ENCODE measurements around the gene CCDC15.
"Not testable (repeated sequence)": the region's sequence is repeated elsewhere in the genome, so short reads cannot be mapped to it uniquely, and the experiment has no call there.

CCDC15 gene

DNA sequence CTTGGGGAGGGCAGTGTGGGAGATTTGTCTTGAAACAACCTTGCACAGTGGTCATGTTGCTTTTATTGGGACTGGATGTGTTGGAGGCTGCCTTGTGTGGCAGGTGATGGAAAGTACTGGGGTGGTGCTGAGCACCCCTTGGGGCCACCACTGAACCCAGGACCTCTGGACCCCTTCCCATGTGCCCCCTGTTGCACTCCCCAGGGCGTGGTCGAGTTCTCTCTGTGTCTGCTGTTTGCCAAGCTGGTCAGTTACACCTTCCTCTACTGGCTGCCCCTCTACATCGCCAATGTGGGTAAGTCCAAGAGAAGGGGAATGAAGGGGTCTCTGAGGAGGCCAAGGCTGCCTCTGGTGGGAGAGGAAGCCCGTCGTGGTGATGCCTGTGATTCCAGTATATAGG lies 128.0 kb downstream of the CCDC15 start:
- no peak for DNase-seq (ENCODE audit: low read depth)

DNA sequence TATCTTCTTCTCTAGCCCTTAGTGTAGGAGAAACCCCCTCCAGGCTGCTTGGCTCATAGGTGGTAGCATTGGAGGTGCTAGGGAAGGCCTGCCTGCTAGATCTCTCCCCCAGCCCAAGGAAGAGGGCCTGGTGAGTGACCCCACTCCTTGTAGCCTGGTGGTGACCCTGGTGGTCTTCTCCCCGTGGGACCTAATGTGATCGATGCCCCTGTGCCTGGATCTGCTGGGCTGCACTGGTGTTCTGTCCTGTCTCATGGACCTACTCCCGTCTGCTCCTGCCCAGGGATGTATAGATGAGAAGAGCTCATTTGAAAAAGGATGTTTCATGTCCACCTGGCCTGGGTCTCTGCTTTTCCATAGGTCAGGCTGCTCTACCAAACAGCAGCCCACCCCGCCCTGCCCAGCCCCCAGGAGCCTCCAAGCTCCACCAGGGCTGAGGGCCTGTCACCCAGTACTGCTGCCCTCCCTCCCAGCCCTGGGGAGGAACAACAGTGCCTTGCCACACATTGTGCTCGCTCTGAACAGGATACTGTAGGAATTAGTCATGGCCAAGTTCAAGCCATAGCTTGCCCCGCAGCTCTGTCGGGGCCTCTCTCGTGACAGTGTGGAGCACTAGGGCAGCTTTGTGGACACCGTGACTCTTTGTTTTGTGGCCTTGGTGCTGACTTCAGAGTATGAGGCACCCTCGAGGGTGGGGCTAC lies 128.8 kb downstream of the CCDC15 start:
- DNase-seq (ENCODE audit: low read depth): peak; percentile 79

DNA sequence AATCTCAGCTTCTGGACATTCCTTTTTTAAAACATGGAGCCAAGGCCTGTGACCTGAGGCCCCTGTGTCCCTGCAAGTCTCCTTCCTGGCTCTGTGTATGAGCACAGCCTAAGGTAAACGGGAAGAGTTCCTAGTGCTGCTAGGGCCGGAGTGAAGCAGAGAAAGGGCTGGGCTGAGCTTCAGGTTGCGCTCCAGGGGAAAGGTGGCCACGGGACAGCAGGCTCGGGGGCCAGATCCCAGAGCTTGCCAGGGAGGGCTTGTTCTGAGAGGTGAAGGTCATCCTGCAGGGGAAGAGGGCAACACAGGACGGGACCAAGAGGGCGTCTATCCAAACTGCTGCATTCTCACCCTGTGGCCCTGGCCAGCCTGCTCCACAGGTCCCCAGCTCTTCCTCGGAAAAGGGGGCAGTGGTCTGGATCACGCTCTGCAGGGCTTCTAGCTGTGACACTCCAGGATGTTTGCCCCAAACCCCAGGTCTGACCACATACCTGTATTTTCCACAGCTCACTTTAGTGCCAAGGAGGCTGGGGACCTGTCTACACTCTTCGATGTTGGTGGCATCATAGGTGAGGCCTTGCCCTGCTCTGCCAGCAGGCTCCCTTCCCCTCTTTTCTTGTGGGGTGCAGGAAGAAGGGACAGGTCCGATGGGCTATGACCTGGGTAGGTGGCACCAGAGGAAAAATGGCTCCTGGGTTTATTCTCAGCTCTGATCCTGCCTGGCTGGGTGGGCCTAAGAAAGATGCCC lies 129.5 kb downstream of the CCDC15 start:
- DNase-seq (ENCODE audit: low read depth): no peak

DNA sequence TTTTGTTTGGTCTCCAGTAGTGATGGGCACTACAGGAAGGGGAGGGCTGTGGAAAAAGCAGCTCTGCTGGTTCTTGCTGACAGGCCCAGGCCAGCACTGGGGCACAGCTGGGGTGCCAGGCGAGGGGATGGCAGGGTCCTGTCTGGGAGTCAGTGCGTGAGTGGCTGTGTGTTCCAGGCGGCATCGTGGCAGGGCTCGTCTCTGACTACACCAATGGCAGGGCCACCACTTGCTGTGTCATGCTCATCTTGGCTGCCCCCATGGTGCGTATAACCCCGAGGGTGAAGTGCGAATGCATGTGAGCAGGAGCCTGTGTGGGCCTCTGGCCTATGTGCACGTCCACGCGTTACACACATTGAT lies 130.0 kb downstream of the CCDC15 start:
- DNase-seq (ENCODE audit: low read depth): no peak

DNA sequence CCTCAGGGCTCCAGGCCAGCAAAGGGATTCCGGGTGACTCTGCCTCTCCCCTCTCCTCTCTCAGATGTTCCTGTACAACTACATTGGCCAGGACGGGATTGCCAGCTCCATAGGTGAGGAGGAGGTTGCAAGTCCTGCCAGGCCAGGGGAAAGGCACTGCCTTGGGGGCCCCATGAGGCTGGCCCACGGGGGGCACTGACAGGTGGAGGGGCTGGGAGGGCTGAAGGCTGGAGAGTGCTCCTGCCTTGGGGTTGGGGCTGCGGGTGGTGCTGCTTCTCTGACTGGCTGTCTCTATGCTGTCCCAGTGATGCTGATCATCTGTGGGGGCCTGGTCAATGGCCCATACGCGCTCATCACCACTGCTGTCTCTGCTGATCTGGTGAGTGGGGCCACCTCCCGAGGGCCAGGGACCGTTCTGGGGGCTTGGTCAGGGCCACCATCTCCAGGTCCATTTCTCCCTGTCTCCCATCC lies 130.8 kb downstream of the CCDC15 start:
- DNase-seq (ENCODE audit: low read depth): no peak

DNA sequence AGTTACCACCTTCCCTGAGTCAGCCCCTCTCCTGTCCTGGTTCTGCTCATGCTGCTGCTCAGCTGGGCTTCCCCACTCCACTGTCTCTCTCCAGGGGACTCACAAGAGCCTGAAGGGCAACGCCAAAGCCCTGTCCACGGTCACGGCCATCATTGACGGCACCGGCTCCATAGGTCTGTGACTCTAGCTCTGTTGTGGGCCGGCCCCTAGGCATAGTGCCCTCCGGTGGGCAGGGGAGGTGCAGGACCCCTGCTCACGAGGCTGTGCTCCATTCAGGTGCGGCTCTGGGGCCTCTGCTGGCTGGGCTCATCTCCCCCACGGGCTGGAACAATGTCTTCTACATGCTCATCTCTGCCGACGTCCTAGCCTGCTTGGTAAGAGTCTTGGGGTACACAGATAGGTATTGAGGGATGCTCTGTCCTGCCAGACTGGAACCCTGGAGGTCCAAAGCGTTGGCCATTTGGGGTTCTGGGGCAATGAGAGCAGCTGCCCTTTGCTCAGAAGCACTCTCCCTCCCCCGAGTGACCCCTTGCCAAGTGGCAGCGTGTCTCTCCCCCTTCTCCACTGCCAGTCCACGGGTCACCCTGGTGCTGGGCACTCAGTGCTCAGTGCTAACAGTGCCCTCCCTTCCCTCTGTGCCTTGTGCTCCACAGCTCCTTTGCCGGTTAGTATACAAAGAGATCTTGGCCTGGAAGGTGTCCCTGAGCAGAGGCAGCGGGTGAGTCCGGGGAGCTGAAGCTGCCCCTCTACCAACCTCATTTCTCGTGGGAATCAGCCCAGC lies 131.5 kb downstream of the CCDC15 start:
- DNase-seq (ENCODE audit: low read depth): no peak

DNA sequence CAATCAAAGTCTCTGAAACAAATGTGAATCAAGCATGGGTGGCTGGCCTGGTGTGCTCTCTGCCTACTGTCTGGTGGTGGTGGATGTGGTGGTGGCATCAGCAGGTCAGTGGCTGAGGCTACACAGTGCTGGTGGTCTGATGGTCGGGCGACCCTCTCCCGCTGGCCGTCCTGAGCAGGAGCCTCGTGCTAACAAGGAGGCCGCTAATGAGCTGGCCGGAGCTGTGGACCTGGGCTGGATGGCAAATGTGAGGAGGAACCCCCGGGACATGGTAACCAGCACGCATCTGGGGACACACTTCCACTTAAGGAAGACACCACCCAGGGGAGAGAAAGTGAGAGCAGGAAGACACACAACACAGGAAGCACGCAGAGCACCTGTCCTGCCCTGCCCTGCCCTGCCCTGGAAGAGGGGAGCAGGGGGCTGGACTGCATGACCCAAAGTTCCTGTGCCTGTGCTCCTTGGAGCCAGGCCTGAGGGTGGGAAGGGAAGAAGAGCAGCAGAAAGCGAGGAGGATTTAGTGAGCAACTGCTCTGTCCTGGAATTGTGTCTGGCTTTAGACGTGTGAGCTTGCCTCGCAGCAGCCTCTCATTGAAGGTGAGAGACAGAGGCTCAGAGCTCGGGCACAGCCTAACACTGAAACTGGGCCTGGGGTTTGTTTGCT lies 132.8 kb downstream of the CCDC15 start:
- DNase-seq (ENCODE audit: low read depth): no peak

DNA sequence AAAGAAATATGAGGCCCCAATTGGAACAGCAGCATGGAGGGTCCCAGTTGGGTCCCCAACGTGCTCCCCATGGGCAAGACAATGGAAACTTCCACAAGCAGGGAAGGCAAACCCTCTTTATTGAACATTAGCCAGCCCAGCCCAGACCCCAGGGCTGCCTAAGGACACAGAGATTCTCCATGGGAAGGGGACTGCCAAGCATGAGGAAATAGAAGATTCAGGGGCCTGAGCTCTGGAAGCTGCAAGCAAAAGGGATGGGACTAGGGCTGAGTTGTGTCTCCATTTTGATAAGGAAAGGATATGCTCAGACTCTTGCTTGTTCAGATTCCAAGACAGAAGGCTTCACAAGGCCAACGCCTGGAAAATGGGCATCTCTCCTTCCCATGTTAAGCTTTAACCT lies 134.1 kb downstream of the CCDC15 start:
- no peak for DNase-seq (ENCODE audit: low read depth)

DNA sequence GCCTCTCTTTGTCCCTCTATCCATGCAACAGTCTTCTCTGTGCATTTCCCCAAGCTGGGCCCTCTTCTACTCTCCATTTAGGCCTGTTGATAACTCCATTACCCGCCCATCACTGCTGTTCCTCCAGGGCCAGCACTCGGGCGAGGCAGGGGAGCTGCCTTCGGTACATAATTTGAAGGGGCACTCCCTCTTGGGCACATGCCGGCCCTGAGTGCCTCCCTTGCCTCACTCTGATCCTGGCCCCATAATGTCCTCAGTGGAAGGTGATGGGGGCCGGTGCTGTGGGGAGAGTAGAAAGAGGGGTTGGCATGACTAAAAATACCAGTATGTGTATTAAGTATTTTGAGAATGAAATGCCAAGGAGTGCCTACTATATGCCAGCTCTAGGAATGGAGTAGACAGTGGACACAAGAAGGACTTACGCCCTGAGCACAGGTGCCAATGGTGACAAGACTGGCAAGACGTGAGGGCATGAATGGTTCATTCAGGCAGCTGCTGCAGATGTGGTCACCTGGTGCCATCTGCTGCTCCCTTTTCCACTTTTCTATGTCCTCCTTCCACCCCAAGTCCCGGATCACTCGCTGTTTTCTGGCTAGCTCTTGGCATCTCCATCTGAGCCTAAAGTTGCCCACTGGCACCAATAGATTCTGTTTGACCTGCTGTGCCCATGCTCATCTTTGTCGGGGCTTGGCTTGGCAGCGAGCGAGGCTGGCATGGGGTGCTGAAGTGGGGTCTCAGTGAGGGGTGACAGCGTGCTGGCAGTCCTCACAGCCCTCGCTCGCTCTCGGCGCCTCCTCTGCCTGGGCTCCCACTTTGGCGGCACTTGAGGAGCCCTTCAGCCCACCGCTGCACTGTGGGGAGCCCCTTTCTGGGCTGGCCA lies 134.8 kb downstream of the CCDC15 start:
- no peak for DNase-seq (ENCODE audit: low read depth)

DNA sequence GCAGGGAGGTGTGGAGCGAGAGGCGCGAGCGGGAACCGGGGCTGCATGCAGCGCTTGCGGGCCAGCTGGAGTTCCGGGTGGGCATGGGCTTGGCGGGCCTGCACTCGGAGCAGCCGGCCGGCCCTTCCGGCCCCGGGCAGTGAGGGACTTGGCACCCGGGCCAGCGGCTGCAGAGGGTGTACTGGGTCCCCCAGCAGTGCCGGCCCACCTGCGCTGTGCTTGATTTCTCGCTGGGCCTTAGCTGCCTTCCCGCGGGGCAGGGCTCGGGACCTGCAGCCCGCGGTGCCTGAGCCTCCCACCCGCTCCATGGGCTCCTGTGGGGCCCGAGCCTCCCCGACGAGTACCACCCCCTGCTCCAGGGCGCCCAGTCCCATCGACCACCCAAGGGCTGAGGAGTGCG lies 135.5 kb downstream of the CCDC15 start:
- not testable (repeated sequence) for DNase-seq (ENCODE audit: low read depth)

DNA sequence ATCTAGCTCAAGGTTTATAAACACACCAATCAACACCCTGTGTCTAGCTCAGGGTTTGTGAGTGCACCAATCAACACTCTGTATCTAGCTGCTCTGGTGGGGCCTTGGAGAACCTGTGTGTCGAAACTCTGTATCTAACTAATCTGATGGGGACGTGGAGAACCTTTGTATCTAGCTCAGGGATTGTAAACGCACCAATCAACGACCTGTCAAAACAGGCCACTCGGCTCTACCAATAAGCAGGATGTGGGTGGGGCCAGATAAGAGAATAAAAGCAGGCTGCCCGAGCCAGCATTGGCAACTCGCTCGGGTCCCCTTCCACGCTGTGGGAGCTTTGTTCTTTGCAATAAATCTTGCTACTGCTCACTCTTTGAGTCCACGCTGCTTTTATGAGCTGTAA lies 136.1 kb downstream of the CCDC15 start:
- not testable (repeated sequence) for DNase-seq (ENCODE audit: low read depth)

DNA sequence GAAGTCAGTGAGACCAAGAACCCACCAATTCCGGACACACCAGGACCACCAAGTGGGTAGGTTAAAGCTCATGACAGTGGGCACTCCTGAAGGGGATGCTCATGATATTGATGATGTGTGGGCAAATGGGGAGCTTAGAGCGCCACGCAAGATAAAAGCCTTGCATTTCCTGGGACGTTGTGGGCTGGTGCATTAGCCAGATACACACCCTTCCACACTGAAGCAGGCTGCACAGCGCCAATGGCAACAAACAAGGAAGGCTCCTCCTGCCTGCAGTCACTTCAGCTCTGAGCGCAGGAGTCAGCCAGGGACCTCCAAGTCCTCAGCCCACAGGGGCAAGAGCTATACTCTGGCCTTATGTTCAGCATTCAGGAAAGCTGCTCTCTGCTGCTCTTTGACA lies 136.8 kb downstream of the CCDC15 start:
- DNase-seq (ENCODE audit: low read depth): no peak

Measured in iris pigment epithelial cell (primary cell).